ENCODE results near the gene DLX4. TPM values are rescaled to one million over a fixed set of nuclear protein-coding genes. Genes with fewer than 3 reads are reported as not detected.

Gene DLX4
- total and polyA plus RNA-seq, 10 of the 15 experiments (the other 5 are each of a cell fraction or from before 2014, with no cell fraction given) = 0.05 to 0.29 (median 0.15) TPM

DNA sequence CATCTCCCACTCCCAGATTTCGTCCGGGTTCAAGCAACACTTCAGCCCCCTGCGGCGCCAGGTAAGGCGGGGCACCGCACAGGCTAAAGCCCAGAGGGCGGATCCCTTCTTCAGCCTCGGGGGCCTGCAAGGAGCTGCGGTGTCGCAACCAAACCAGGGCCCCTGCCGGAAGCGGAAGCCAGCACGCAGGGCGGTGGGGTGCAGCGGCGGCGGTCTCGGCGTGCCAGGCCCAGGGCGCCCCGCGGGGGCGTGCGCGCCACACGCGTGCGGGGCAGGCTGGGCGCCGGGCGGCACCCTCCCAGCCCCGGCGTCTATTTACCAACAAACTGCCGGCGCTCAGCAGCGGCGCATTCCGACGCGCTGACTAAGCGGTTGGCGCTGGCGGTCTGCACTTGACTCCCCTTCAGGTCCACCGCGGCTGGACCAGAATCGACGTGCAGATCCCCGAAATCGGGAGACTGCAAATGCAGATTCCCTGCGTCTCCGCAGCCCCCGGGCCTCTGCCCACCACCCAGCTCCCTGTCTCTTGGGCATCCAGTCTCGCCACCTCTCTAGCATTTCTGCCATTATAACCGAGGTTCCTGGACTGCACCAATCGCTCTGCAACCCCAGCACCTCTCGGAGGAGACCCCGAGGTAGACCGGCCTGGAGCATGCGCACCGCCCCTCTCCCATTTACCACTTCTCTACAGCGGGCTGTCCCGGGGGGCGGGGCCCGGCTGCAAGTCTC is 421 bp upstream of the DLX4 start (continued):
- TF ChIP-seq, protein P1, sequence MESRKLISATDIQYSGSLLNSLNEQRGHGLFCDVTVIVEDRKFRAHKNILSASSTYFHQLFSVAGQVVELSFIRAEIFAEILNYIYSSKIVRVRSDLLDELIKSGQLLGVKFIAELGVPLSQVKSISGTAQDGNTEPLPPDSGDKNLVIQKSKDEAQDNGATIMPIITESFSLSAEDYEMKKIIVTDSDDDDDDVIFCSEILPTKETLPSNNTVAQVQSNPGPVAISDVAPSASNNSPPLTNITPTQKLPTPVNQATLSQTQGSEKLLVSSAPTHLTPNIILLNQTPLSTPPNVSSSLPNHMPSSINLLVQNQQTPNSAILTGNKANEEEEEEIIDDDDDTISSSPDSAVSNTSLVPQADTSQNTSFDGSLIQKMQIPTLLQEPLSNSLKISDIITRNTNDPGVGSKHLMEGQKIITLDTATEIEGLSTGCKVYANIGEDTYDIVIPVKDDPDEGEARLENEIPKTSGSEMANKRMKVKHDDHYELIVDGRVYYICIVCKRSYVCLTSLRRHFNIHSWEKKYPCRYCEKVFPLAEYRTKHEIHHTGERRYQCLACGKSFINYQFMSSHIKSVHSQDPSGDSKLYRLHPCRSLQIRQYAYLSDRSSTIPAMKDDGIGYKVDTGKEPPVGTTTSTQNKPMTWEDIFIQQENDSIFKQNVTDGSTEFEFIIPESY (IDR thresholded peaks at IDR 0.05) = no peak
- TF ChIP-seq, protein P2, sequence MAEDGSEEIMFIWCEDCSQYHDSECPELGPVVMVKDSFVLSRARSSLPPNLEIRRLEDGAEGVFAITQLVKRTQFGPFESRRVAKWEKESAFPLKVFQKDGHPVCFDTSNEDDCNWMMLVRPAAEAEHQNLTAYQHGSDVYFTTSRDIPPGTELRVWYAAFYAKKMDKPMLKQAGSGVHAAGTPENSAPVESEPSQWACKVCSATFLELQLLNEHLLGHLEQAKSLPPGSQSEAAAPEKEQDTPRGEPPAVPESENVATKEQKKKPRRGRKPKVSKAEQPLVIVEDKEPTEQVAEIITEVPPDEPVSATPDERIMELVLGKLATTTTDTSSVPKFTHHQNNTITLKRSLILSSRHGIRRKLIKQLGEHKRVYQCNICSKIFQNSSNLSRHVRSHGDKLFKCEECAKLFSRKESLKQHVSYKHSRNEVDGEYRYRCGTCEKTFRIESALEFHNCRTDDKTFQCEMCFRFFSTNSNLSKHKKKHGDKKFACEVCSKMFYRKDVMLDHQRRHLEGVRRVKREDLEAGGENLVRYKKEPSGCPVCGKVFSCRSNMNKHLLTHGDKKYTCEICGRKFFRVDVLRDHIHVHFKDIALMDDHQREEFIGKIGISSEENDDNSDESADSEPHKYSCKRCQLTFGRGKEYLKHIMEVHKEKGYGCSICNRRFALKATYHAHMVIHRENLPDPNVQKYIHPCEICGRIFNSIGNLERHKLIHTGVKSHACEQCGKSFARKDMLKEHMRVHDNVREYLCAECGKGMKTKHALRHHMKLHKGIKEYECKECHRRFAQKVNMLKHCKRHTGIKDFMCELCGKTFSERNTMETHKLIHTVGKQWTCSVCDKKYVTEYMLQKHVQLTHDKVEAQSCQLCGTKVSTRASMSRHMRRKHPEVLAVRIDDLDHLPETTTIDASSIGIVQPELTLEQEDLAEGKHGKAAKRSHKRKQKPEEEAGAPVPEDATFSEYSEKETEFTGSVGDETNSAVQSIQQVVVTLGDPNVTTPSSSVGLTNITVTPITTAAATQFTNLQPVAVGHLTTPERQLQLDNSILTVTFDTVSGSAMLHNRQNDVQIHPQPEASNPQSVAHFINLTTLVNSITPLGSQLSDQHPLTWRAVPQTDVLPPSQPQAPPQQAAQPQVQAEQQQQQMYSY (CRISPR knock-in tag; IDR thresholded peaks at IDR 0.05) = no peak
- TF ChIP-seq SMAD1 (IDR thresholded peaks at IDR 0.05; ENCODE audit: low read depth, partially characterized antibody) (no peak), HDAC6 (IDR thresholded peaks at IDR 0.05; ENCODE audit: unreplicated experiment) (no peak), POLR2A (IDR thresholded peaks at IDR 0.05; ENCODE audit: low read depth, low read length) (peak; percentile 54; the same call in 1 of the 2 replicates), RCOR1 (conservative IDR thresholded peaks at IDR 0.05; ENCODE audit: low read depth, low read length) (no peak), TARDBP (IDR thresholded peaks at IDR 0.05; ENCODE audit: borderline replicate concordance) (no peak), NRF1 (conservative IDR thresholded peaks at IDR 0.05; ENCODE audit: low read depth, low read length) (0 out of 2 replicates have a peak, but pooled peaks have one; percentile 30), YBX1 (IDR thresholded peaks at IDR 0.05) (no peak), ZSCAN29 (IDR thresholded peaks at IDR 0.05) (no peak), GATAD2B (conservative IDR thresholded peaks at IDR 0.05; ENCODE audit: low read depth) (peak; percentile 38; the same call in 1 of the 2 replicates), RB1 (IDR thresholded peaks at IDR 0.05; ENCODE audit: borderline replicate concordance) (no peak), KLF5 (IDR thresholded peaks at IDR 0.05; ENCODE audit: partially characterized antibody) (no peak)
- TF ChIP-seq, protein P3, sequence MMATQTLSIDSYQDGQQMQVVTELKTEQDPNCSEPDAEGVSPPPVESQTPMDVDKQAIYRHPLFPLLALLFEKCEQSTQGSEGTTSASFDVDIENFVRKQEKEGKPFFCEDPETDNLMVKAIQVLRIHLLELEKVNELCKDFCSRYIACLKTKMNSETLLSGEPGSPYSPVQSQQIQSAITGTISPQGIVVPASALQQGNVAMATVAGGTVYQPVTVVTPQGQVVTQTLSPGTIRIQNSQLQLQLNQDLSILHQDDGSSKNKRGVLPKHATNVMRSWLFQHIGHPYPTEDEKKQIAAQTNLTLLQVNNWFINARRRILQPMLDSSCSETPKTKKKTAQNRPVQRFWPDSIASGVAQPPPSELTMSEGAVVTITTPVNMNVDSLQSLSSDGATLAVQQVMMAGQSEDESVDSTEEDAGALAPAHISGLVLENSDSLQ (IDR thresholded peaks at IDR 0.05) = no peak
- TF ChIP-seq, protein P4, sequence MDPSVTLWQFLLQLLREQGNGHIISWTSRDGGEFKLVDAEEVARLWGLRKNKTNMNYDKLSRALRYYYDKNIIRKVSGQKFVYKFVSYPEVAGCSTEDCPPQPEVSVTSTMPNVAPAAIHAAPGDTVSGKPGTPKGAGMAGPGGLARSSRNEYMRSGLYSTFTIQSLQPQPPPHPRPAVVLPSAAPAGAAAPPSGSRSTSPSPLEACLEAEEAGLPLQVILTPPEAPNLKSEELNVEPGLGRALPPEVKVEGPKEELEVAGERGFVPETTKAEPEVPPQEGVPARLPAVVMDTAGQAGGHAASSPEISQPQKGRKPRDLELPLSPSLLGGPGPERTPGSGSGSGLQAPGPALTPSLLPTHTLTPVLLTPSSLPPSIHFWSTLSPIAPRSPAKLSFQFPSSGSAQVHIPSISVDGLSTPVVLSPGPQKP (IDR thresholded peaks at IDR 0.05; ENCODE audit: low read depth, low read length) = no peak
- TF ChIP-seq, protein P5, sequence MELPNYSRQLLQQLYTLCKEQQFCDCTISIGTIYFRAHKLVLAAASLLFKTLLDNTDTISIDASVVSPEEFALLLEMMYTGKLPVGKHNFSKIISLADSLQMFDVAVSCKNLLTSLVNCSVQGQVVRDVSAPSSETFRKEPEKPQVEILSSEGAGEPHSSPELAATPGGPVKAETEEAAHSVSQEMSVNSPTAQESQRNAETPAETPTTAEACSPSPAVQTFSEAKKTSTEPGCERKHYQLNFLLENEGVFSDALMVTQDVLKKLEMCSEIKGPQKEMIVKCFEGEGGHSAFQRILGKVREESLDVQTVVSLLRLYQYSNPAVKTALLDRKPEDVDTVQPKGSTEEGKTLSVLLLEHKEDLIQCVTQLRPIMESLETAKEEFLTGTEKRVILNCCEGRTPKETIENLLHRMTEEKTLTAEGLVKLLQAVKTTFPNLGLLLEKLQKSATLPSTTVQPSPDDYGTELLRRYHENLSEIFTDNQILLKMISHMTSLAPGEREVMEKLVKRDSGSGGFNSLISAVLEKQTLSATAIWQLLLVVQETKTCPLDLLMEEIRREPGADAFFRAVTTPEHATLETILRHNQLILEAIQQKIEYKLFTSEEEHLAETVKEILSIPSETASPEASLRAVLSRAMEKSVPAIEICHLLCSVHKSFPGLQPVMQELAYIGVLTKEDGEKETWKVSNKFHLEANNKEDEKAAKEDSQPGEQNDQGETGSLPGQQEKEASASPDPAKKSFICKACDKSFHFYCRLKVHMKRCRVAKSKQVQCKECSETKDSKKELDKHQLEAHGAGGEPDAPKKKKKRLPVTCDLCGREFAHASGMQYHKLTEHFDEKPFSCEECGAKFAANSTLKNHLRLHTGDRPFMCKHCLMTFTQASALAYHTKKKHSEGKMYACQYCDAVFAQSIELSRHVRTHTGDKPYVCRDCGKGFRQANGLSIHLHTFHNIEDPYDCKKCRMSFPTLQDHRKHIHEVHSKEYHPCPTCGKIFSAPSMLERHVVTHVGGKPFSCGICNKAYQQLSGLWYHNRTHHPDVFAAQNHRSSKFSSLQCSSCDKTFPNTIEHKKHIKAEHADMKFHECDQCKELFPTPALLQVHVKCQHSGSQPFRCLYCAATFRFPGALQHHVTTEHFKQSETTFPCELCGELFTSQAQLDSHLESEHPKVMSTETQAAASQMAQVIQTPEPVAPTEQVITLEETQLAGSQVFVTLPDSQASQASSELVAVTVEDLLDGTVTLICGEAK (IDR thresholded peaks at IDR 0.05; ENCODE audit: borderline replicate concordance) = peak; percentile 41; the same call in 1 of the 2 replicates
- TF ChIP-seq, protein P6, sequence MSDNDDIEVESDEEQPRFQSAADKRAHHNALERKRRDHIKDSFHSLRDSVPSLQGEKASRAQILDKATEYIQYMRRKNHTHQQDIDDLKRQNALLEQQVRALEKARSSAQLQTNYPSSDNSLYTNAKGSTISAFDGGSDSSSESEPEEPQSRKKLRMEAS (IDR thresholded peaks at IDR 0.05; ENCODE audit: low read depth, low read length) = no peak
